HG03442 (cell line): ENCODE results near the gene PPIL4.
"Not testable (repeated sequence)": the region's sequence is repeated elsewhere in the genome, so short reads cannot be mapped to it uniquely, and the experiment has no call there.

Experiments used
- ATAC-seq: cut with Tn5 transposase; IDR thresholded peaks from one replicate; pipeline ENCODE4 v1.9.1; 2021; ENCODE audit warnings: mild to moderate bottlenecking, moderate library complexity; ENCODE audit not compliant: unreplicated experiment

The PPIL4 gene

GRCh38 chr6:149534742-149535141 lies 11.1 kb downstream of the PPIL4 start:
- no peak for ATAC-seq

- no peak for ATAC-seq
Observed at GRCh38 chr6:149529650-149530049, 16.2 kb downstream of the PPIL4 start.

- no peak for ATAC-seq
Observed at GRCh38 chr6:149515494-149515893, 30.3 kb downstream of the PPIL4 start.

- ATAC-seq, result no peak
Observed at GRCh38 chr6:149513915-149514314, 31.9 kb downstream of the PPIL4 start.

- ATAC-seq, result no peak
Observed at GRCh38 chr6:149510793-149511512, 34.9 kb downstream of the PPIL4 start.

GRCh38 chr6:149508485-149508884 lies 37.4 kb downstream of the PPIL4 start:
- ATAC-seq, result no peak

- ATAC-seq, result no peak
Observed at GRCh38 chr6:149503872-149504271, 42.0 kb downstream of the PPIL4 start.

- no peak for ATAC-seq
Observed at GRCh38 chr6:149503276-149503675, 42.6 kb downstream of the PPIL4 start.

GRCh38 chr6:149501768-149502167 lies 44.1 kb downstream of the PPIL4 start:
- no peak for ATAC-seq

- ATAC-seq, result no peak
Observed at GRCh38 chr6:149501201-149501600, 44.6 kb downstream of the PPIL4 start.

GRCh38 chr6:149500096-149500495 lies 45.7 kb downstream of the PPIL4 start:
- no peak for ATAC-seq

GRCh38 chr6:149499066-149499465 lies 46.8 kb downstream of the PPIL4 start:
- ATAC-seq, result no peak

- no peak for ATAC-seq
Observed at GRCh38 chr6:149497365-149497764, 48.5 kb downstream of the PPIL4 start.

- peak; percentile 42 for ATAC-seq
Observed at GRCh38 chr6:149496597-149496996, 49.2 kb downstream of the PPIL4 start.

GRCh38 chr6:149495349-149496016 lies 50.4 kb downstream of the PPIL4 start:
- ATAC-seq, result not testable (repeated sequence)

GRCh38 chr6:149494810-149495209 lies 51.0 kb downstream of the PPIL4 start:
- peak; percentile 78 for ATAC-seq

- no peak for ATAC-seq
Observed at GRCh38 chr6:149493761-149494320, 52.0 kb downstream of the PPIL4 start.

GRCh38 chr6:149492798-149493343 lies 53.0 kb downstream of the PPIL4 start:
- no peak for ATAC-seq

GRCh38 chr6:149489967-149490366 lies 55.9 kb downstream of the PPIL4 start:
- no peak for ATAC-seq

- ATAC-seq, result no peak
Observed at GRCh38 chr6:149488815-149489214, 57.0 kb downstream of the PPIL4 start.

GRCh38 chr6:149487316-149487715 lies 58.5 kb downstream of the PPIL4 start:
- no peak for ATAC-seq
